Measurements from ENCODE around the gene FBXW8.

The FBXW8 gene

GRCh38 chr12:117063162-117063911, 152.6 kb downstream of the FBXW8 start:
- TF ChIP-seq SPI1 (IDR thresholded peaks at IDR 0.05; ENCODE audit: low read depth, low read length) (peak; percentile 19; the same call in 1 of the 2 replicates), POLR2A (IDR thresholded peaks at IDR 0.05; ENCODE audit: low read depth, low read length) (no peak)
- DNase-seq (ENCODE audit: insufficient read length, low spot score) (no peak), FAIRE-seq (no peak)

- TF ChIP-seq PAX5 (IDR thresholded peaks at IDR 0.05; ENCODE audit: insufficient read depth, low read length, severe bottlenecking) (no peak), POLR2A (IDR thresholded peaks at IDR 0.05; ENCODE audit: low read depth, low read length) (no peak), POLR2AphosphoS5 (IDR thresholded peaks at IDR 0.05; ENCODE audit: low read depth, low read length) (no peak)
- FAIRE-seq: no peak
Observed at GRCh38 chr12:117064049-117064448, 153.3 kb downstream of the FBXW8 start.

GRCh38 chr12:117064596-117064995, 153.8 kb downstream of the FBXW8 start:
- DNase-seq (ENCODE audit: insufficient read length, low spot score) (no peak), FAIRE-seq (no peak)
- TF ChIP-seq SPI1 (IDR thresholded peaks at IDR 0.05; ENCODE audit: low read depth, low read length): no peak
- TF ChIP-seq PAX5 (IDR thresholded peaks at IDR 0.05; ENCODE audit: insufficient read depth, low read length, severe bottlenecking): no peak
- no peak for TF ChIP-seq TAF1 (IDR thresholded peaks at IDR 0.05; ENCODE audit: low read depth, low read length)
- TF ChIP-seq POLR2AphosphoS5 (IDR thresholded peaks at IDR 0.05; ENCODE audit: low read depth, low read length): no peak
- no peak for TF ChIP-seq POLR2A (IDR thresholded peaks at IDR 0.05; ENCODE audit: low read depth, low read length)
- no peak for TF ChIP-seq POU2F2 (IDR thresholded peaks at IDR 0.05; ENCODE audit: low read depth, low read length)

More at GRCh38 chr12:117064049-117064448, 153.3 kb downstream of the FBXW8 start:
- no peak for DNase-seq (ENCODE audit: insufficient read length, low spot score)

GRCh38 chr12:117067016-117067415, 156.3 kb downstream of the FBXW8 start:
- no peak for DNase-seq (ENCODE audit: insufficient read length, low spot score)
- no peak for FAIRE-seq
- TF ChIP-seq POLR2A (IDR thresholded peaks at IDR 0.05; ENCODE audit: low read depth, low read length) (no peak), PAX5 (IDR thresholded peaks at IDR 0.05; ENCODE audit: insufficient read depth, low read length, severe bottlenecking) (no peak), POLR2AphosphoS5 (IDR thresholded peaks at IDR 0.05; ENCODE audit: low read depth, low read length) (no peak), SPI1 (IDR thresholded peaks at IDR 0.05; ENCODE audit: low read depth, low read length) (no peak)

GRCh38 chr12:117067638-117068037, 156.9 kb downstream of the FBXW8 start:
- FAIRE-seq (no peak), DNase-seq (ENCODE audit: insufficient read length, low spot score) (no peak)
- TF ChIP-seq SPI1 (IDR thresholded peaks at IDR 0.05; ENCODE audit: low read depth, low read length): no peak
- TF ChIP-seq PAX5 (IDR thresholded peaks at IDR 0.05; ENCODE audit: insufficient read depth, low read length, severe bottlenecking): no peak
- TF ChIP-seq POLR2AphosphoS5 (IDR thresholded peaks at IDR 0.05; ENCODE audit: low read depth, low read length): no peak
- TF ChIP-seq POU2F2 (IDR thresholded peaks at IDR 0.05; ENCODE audit: low read depth, low read length): no peak
- no peak for TF ChIP-seq TAF1 (IDR thresholded peaks at IDR 0.05; ENCODE audit: low read depth, low read length)
- no peak for TF ChIP-seq POLR2A (IDR thresholded peaks at IDR 0.05; ENCODE audit: low read depth, low read length)

- DNase-seq (ENCODE audit: insufficient read length, low spot score) (no peak), FAIRE-seq (no peak)
- TF ChIP-seq PAX5 (IDR thresholded peaks at IDR 0.05; ENCODE audit: insufficient read depth, low read length, severe bottlenecking): no peak
- TF ChIP-seq TAF1 (IDR thresholded peaks at IDR 0.05; ENCODE audit: low read depth, low read length): no peak
- no peak for TF ChIP-seq POLR2A (IDR thresholded peaks at IDR 0.05; ENCODE audit: low read depth, low read length)
- no peak for TF ChIP-seq POU2F2 (IDR thresholded peaks at IDR 0.05; ENCODE audit: low read depth, low read length)
- no peak for TF ChIP-seq POLR2AphosphoS5 (IDR thresholded peaks at IDR 0.05; ENCODE audit: low read depth, low read length)
- no peak for TF ChIP-seq SPI1 (IDR thresholded peaks at IDR 0.05; ENCODE audit: low read depth, low read length)
Observed at GRCh38 chr12:117068492-117068891, 157.7 kb downstream of the FBXW8 start.

GRCh38 chr12:117069101-117069797, 158.5 kb downstream of the FBXW8 start:
- no peak for DNase-seq (ENCODE audit: insufficient read length, low spot score)
- FAIRE-seq: no peak
- TF ChIP-seq POLR2A (IDR thresholded peaks at IDR 0.05; ENCODE audit: low read depth, low read length) (no peak), POLR2AphosphoS5 (IDR thresholded peaks at IDR 0.05; ENCODE audit: low read depth, low read length) (no peak), TAF1 (IDR thresholded peaks at IDR 0.05; ENCODE audit: low read depth, low read length) (no peak), POU2F2 (IDR thresholded peaks at IDR 0.05; ENCODE audit: low read depth, low read length) (no peak), SPI1 (IDR thresholded peaks at IDR 0.05; ENCODE audit: low read depth, low read length) (no peak), PAX5 (IDR thresholded peaks at IDR 0.05; ENCODE audit: insufficient read depth, low read length, severe bottlenecking) (no peak)

GRCh38 chr12:117069926-117070900, 159.5 kb downstream of the FBXW8 start:
- FAIRE-seq: no peak

GRCh38 chr12:117071009-117071408, 160.3 kb downstream of the FBXW8 start:
- FAIRE-seq (no peak), DNase-seq (ENCODE audit: insufficient read length, low spot score) (no peak)
- no peak for TF ChIP-seq POU2F2 (IDR thresholded peaks at IDR 0.05; ENCODE audit: low read depth, low read length)
- no peak for TF ChIP-seq TAF1 (IDR thresholded peaks at IDR 0.05; ENCODE audit: low read depth, low read length)
- no peak for TF ChIP-seq POLR2A (IDR thresholded peaks at IDR 0.05; ENCODE audit: low read depth, low read length)
- no peak for TF ChIP-seq SPI1 (IDR thresholded peaks at IDR 0.05; ENCODE audit: low read depth, low read length)
- TF ChIP-seq PAX5 (IDR thresholded peaks at IDR 0.05; ENCODE audit: insufficient read depth, low read length, severe bottlenecking): no peak
- TF ChIP-seq POLR2AphosphoS5 (IDR thresholded peaks at IDR 0.05; ENCODE audit: low read depth, low read length): no peak

More at GRCh38 chr12:117069926-117070900, 159.5 kb downstream of the FBXW8 start:
- DNase-seq (ENCODE audit: insufficient read length, low spot score): no peak
- TF ChIP-seq PAX5 (IDR thresholded peaks at IDR 0.05; ENCODE audit: insufficient read depth, low read length, severe bottlenecking) (no peak), POU2F2 (IDR thresholded peaks at IDR 0.05; ENCODE audit: low read depth, low read length) (no peak), POLR2A (IDR thresholded peaks at IDR 0.05; ENCODE audit: low read depth, low read length) (no peak), SPI1 (IDR thresholded peaks at IDR 0.05; ENCODE audit: low read depth, low read length) (no peak), TAF1 (IDR thresholded peaks at IDR 0.05; ENCODE audit: low read depth, low read length) (no peak), POLR2AphosphoS5 (IDR thresholded peaks at IDR 0.05; ENCODE audit: low read depth, low read length) (no peak)
